Skeletal muscle cell (primary cell): ENCODE measurements around the gene PAPLN.

Experiments
- DNase-seq: peaks from one replicate; pipeline ENCODE4 v3.0.0-alpha.2; 2010; ENCODE audit warnings: low read depth
- H3K4me3 ChIP-seq: 2 replicates; pipeline ENCODE4 v1.5.1; 2011; ENCODE audit warnings: low read depth, mild to moderate bottlenecking, control low read depth, low read length, moderate library complexity

Gene PAPLN

DNA sequence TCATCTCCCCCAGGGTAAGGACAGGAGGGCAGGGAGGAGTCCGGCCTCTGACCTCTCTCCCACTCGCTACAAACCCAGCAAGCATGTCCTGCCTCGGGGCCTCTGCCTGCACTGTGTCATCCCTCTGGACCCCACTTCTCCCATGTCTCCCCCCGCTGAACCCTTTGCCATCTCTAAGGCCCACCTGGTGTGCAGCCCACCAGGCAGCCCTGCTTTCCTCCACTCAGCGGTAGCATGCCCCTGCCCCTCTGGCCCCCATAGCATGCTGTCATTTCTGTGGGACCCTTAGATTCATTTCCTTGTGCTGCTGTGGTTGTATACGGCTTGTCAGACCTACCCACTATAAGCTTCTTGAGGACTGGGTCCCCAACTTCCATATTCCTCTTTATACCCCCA is 17.7 kb downstream of the PAPLN start:
- no peak for DNase-seq
- H3K4me3 ChIP-seq: no peak overlapping the region

DNA sequence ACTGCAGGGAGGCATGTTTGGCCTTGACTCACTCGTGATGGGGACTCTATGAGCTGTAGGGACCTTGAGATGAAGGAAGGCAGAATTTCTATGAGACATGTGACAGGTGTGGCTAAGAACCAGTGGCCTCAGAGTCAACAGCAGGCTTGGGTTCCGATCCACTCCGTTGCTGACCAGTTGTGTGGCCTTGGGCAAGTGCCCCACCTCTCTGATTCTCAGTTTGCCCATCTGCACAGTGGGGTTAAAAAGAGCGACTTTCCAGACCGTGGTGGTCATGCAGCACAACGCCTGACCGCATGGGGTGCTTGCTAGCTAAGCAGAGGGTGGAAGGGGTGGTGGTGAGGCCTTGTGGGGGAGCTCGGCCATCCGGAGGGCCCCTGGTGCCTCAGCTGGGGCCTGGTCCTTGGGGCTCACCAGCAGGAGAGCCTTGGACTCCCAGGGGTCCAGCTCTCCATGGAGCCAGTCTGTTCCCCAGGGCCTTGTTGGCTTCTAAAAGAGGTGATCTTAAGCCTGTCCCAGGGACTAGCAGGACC is 18.5 kb downstream of the PAPLN start:
- no peak for DNase-seq
- no peak overlapping the region for H3K4me3 ChIP-seq

DNA sequence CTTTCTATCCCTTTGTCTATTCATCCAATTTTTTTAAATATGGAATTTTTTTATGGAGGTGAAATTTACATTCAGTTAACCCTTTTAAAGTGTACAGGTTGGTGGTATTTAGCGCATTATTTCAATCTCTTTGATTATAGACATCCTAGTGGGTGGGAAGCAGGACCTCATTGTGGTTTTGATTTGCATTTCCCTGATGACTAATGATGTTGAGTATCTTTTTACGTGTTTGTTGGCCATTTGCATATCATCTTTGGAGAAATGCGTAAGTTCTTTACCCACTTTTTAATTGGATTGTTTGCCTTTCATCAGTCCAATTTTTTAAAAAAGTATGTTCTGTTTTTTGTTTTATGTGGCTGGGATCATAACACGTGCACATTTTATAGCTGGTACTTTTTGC is 20.8 kb downstream of the PAPLN start:
- no peak for DNase-seq
- H3K4me3 ChIP-seq: no peak overlapping the region

DNA sequence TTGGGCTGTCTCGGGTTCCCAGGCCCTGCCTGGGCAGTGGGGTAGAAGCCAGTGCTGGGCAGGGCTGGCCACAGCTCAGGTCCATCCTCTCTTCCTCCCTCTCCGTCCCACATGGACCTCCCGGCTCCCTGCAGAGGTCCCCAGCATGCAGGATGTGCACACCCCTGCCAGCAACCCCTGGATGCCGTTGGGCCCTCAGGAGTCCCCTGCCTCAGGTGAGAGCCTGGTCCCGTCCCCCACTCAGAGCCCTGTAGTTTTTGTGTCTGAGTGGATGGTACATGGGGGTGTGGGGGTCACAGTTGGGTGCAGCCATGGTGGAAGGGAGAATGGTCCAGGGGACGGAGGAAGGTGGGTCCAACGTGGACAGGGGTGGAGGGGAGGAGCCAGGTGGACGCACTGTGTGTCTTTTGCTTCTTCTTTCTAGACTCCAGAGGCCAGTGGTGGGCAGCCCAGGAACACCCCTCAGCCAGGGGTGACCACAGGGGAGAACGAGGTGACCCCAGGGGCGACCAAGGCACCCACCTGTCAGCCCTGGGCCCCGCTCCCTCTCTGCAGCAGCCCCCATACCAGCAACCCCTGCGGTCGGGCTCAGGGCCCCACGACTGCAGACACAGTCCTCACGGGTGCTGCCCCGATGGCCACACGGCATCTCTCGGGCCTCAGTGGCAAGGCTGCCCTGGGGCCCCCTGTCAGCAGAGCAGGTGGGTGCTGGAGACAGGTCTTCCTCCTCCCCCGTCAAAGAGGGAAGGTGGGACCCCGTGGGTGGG is 21.7 kb downstream of the PAPLN start:
- no peak for DNase-seq
- H3K4me3 ChIP-seq: no peak overlapping the region

DNA sequence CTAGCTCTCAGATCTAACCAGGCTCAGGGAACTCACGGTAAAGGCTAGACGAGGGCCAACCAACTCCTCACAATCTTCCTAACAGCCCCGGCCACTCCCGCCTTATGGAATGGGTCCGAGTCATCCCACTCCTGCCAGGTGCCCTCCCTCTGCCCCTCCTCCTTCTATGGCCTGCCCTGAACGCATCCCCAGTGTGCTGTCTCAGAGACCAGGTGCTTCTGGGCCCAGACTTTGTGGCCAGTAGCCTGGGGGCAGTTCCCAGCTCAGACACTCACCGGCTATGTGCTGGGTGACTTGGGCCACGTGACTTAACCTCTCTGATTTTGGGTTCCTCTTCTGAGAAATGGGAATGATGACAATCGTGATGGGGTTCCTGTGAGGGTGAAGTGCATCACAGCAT is 22.5 kb downstream of the PAPLN start:
- no peak overlapping the region for H3K4me3 ChIP-seq
- no peak for DNase-seq

DNA sequence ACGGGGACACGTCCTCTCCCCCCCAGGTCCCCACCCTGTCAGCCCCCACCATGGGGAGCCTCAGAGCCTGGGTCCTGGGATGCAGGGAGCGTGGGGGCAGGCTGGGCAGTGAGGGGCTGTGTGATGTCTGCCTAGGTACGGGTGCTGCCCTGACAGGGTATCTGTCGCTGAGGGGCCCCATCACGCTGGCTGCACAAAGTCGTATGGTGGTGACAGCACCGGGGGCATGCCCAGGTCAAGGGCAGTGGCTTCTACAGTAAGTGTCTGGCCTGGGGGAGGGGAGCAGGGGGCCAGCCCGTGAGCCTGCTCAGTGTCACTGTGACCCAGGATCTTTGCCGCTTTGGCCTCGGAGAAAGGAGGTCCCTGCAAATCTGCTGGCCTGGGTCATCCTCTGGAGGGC is 23.3 kb downstream of the PAPLN start:
- no peak for DNase-seq
- no peak overlapping the region for H3K4me3 ChIP-seq

DNA sequence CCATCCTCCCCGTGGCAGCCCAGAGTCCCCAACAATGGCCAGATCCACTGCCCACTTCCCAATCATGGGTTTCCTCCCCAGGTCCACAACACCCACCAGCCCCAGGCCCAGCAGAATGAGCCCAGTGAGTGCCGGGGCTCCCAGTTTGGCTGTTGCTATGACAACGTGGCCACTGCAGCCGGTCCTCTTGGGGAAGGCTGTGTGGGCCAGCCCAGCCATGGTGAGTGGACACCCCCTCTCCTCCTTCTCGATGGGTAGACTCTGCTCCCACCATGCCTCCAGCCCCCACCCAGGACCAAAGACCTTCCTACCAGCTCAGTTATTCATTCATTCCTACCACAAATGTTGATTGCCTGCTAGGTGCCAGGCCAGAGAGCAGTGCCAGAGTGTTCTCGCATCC is 23.8 kb downstream of the PAPLN start:
- DNase-seq: no peak
- H3K4me3 ChIP-seq: no peak overlapping the region

DNA sequence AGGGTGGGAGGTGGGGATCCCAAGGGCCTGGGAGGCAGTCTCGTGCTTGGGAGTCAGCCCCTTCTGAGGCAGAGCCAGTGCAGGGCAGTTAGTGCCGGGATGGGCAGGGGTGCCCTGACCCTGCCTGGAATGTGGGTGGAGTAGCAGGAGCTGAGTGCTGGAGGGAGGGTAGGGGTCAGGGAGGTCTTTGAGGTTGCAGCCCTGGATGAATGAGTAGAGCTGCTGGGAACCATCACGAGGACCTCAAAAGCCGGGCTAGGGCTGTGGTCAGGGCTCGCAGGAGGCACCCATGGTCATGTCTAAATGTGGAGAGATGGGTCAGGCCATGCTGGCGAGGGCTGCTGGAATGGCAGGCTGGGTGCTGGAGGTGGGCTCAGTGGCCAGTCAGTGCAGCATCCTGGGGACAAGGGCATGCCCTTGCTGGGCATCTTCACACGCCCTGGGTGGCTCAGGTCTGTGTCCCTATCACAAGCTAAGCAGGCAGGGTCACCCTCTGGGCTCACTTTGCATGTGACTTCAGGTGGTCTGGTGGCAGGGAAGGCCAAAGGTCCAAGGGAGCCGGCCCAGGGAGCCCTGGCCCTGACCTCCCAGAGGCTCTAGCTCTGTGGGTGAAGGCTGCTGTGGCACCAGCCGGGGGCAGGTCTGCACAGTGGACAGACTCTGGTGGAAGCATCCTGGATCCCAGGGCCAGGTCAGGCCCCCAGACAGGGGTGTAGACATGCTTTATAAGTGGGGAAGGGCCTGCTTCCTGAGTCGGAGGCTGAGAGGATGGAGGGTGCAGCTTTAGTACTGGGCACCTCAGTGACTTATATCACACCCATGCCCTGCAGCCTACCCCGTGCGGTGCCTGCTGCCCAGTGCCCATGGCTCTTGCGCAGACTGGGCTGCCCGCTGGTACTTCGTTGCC is 24.5 kb downstream of the PAPLN start:
- no peak for DNase-seq
- no peak overlapping the region for H3K4me3 ChIP-seq

DNA sequence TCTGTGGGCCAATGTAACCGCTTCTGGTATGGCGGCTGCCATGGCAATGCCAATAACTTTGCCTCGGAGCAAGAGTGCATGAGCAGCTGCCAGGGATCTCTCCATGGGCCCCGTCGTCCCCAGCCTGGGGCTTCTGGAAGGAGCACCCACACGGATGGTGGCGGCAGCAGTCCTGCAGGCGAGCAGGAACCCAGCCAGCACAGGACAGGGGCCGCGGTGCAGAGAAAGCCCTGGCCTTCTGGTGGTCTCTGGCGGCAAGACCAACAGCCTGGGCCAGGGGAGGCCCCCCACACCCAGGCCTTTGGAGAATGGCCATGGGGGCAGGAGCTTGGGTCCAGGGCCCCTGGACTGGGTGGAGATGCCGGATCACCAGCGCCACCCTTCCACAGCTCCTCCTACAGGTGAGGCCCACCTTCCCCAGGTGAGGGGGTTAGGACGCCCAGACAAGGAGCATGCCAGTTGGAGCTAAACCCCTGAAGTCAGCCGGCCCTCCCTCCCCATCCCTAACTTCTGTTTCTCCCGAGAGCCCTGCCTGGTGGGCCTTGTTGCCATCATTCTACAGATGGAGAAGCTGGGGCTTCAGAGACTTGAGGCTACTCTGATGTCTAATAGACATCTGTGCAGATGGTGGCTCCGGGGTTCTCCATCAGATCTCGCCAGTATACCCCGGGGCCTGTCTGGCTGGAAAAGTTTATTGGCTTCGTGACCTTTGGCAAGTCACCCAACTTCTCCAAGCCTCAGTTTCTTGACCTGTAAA is 25.3 kb downstream of the PAPLN start:
- DNase-seq: no peak
- H3K4me3 ChIP-seq: no peak overlapping the region

DNA sequence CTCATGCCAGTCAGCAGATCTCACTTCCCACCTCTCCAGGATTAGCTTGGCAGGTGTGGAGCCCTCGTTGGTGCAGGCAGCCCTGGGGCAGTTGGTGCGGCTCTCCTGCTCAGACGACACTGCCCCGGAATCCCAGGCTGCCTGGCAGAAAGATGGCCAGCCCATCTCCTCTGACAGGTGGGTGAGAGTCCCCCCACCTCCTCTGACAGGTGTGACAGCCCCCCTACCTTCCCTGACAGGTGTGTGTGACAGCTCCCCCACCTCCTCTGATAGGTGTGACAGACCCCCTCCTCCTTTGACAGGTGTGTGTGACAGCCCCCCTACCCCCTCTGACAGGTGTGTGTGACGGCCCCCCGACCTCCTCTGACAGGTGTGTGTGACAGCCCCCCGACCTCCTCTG is 26.3 kb downstream of the PAPLN start:
- no peak for DNase-seq
- H3K4me3 ChIP-seq: no peak overlapping the region

DNA sequence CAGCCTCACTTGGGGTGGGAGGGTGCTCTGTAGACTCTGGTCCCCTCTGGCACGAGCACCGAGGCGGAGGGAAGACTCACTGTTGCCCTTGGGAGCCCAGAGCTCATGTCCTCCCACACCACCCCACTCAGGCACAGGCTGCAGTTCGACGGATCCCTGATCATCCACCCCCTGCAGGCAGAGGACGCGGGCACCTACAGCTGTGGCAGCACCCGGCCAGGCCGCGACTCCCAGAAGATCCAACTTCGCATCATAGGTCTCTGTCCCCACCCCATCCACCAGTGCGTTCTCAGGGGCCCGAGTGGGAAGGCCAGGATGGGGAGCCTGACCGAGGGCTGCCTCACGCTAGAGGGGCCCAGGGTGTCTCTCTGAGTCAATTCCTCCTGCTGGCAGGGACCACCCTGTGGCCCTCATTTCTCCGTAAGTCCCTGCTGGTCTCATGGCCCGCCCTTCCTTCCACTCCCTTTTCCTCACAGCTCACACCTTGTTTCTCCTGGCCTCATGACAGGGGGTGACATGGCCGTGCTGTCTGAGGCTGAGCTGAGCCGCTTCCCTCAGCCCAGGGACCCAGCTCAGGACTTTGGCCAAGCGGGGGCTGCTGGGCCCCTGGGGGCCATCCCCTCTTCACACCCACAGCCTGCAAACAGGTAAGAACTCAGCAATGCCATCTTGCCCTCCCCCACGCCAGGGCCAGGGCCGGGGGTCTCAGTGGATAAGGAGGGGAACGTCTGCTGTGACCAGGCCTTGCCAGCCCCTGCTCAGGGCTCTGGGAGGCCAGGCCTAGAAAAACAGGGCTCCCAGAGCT is 27.0 kb downstream of the PAPLN start:
- DNase-seq: no peak

DNA sequence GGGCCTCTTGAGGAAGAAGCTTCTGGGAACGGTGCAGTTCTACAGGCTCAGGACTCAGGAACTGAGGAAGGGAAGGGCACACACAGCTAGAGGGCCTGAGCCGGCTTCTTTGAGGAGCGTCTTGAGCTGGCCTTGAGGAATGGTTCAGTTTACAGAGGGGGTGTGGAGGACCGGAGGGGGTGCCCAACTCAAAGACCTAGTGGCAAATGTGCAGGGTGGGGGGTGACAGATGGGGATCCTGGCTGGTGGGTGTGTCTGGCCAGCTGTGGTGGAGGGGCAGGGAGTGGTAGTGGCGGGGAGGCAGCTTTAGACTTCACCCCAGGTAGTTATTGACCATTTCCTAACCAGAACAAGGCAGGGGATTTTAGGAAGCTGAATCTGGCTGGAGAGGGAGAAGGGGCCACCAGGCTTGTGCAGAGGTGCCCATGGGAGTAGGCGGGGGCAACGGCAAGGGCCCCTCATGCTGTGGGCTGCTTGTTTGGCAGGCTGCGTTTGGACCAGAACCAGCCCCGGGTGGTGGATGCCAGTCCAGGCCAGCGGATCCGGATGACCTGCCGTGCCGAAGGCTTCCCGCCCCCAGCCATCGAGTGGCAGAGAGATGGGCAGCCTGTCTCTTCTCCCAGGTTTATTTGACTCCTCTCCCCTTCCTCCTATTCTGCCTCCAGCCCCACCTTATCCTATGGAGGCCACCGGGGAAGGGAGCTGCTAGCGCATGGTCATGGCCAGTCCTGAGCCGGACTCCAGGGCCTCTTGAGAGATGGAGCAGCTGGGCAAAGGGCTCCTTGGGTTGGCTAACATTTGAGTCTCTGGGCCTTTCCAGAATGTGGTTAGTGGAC is 27.8 kb downstream of the PAPLN start:
- DNase-seq: no peak
- H3K4me3 ChIP-seq: no peak overlapping the region

More for the DNA sequence above, 27.0 kb downstream of the PAPLN start:
- H3K4me3 ChIP-seq: no peak overlapping the region

DNA sequence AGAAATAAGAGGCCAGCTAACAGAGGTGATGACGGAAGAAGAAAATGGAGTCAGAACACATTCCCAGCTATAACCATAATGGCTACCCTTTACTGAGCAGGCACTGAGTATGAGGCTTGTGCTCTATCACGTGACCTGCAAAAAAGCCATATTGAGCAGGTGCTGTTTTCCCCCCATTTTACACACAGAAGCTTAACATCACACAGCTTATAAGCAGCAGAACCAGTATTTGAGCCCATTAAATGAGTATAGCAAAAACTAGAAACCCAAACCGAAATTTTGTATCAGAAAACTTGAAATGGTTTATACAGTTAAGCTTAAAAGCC is 28.4 kb downstream of the PAPLN start:
- DNase-seq: no peak
- no peak overlapping the region for H3K4me3 ChIP-seq

DNA sequence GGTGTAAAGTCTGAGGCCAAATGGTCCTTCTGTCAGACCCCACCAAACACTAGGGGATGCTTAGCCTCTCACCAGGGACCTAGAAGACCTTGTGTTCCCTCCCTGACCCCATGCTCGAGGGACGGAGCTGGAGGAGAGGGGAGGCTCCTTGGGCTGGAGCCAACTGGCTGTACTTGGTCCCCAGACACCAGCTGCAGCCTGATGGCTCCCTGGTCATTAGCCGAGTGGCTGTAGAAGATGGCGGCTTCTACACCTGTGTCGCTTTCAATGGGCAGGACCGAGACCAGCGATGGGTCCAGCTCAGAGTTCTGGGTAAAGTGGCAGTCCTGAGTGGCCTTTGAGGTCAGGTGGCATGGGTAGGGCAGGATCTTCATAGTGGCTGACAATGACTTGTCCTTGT is 29.0 kb downstream of the PAPLN start:
- no peak for DNase-seq
- no peak overlapping the region for H3K4me3 ChIP-seq

DNA sequence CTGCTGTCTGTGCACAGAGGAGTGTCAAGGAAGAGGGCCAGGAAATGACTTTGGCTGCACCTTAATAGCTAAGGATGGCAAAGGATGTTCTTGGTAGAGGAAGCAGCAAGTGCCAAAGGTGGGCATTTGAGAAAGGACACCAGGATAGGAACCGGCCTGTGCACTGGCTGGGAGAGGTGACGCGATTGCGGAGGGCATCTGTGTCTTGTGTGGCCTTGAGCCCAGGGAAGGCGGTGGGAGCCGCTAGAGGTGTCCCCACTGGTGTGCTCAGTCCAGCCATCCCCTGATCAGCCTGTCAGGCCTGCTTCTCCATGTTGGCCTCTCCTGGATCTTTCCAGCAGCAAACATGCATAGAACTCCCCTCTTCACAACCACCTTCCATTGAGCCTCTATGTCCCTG is 30.2 kb downstream of the PAPLN start:
- DNase-seq: no peak
- H3K4me3 ChIP-seq: no peak overlapping the region

DNA sequence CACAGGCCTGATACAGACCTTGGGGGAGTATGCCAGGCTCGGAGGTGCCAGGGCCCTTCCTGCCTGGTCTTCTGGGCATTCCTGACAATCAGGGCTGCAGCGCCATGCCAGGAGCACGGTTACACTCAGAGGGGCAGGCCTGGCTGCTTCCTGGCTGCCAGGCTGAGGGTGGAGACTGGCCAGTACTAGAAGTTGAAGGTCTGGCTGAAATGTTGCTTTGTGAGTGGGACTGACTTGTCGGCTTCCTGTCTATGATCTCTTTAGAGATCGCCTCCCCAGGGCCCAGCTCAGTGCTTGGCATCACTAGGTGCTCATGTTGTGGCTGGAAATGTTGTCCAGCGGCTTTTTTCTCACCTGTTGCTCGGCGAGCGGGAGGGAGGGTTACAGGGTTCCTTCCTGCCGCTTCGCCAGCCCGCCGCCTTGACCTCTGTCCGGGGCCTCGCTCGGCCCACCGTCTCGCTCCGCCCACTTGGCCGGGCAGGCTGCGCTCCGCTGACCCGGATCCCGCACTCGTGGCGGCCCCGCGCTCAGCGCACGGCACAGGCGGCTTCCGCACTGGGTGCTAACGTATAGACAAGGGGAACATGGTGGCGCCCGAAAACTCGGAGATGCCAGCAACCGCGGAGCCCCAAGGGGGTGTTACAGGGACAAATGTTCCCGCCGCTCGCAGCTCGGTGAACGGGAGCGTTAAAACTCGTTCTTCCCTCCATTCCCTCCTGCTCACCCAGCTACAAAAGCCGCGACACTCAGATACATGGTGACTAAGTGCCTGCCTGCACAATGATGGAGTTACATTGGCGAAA is 32.6 kb downstream of the PAPLN start:
- H3K4me3 ChIP-seq: peak overlapping the region; percentile 32
- DNase-seq: no peak

DNA sequence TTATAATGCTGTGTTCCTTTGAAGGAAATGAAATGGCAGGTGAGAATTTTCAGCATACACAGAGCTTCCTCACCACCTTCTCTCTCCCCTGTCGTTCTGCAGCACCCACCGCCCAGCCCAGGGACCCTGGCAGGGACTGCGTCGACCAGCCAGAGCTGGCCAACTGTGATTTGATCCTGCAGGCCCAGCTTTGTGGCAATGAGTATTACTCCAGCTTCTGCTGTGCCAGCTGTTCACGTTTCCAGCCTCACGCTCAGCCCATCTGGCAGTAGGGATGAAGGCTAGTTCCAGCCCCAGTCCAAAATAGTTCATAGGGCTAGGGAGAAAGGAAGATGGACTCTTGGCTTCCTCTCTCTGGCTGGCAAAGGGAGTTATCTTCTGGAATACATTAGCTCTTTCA is 35.1 kb downstream of the PAPLN start:
- DNase-seq: no peak
- no peak overlapping the region for H3K4me3 ChIP-seq

DNA sequence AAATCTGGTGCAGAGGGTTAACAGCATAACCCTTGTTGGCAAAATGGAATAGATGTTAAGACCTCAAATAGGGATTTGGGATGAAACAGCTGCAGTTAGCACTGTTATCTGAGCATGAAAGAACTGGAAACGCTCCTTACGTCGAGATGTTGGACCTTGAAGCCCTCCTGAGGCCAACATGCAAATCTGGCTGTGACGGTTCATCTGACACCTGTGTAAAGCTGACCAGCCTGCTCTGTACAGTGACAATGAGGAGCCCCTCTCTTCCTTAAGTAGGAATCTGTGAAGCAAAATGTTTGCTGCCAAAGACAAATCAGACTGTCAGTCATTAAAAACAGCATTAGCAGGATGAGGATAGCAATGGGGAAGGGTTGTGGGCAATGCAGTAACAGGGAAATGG is 36.5 kb downstream of the PAPLN start:
- H3K4me3 ChIP-seq: no peak overlapping the region
- no peak for DNase-seq
